ENCODE measurements around the gene NEURL2.

Gene NEURL2

GRCh38 chr20:45867136-45867818 is 23.7 kb downstream of the NEURL2 start:
- no peak overlapping the region for H3K9ac ChIP-seq (ENCODE audit: low read depth, low read length, poor library complexity, severe bottlenecking)
- no peaks in the 10 kb centered on the region for H4K20me1 ChIP-seq (ENCODE audit: insufficient read depth, low read length, poor library complexity, severe bottlenecking)
- no peak overlapping the region for H3K4me2 ChIP-seq (ENCODE audit: low read depth, low read length, poor library complexity, severe bottlenecking)
- H3K27me3 ChIP-seq (ENCODE audit: insufficient read depth, low read length, poor library complexity, severe bottlenecking), result no peaks in the 10 kb centered on the region
- no peaks in the 10 kb centered on the region for H3K9me2 ChIP-seq (replicated peaks; ENCODE audit: low read depth, low read length)
- no peak overlapping the region for H3K4me3 ChIP-seq (ENCODE audit: low read length, poor library complexity, severe bottlenecking)
- TF ChIP-seq, protein P1, sequence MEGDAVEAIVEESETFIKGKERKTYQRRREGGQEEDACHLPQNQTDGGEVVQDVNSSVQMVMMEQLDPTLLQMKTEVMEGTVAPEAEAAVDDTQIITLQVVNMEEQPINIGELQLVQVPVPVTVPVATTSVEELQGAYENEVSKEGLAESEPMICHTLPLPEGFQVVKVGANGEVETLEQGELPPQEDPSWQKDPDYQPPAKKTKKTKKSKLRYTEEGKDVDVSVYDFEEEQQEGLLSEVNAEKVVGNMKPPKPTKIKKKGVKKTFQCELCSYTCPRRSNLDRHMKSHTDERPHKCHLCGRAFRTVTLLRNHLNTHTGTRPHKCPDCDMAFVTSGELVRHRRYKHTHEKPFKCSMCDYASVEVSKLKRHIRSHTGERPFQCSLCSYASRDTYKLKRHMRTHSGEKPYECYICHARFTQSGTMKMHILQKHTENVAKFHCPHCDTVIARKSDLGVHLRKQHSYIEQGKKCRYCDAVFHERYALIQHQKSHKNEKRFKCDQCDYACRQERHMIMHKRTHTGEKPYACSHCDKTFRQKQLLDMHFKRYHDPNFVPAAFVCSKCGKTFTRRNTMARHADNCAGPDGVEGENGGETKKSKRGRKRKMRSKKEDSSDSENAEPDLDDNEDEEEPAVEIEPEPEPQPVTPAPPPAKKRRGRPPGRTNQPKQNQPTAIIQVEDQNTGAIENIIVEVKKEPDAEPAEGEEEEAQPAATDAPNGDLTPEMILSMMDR (conservative IDR thresholded peaks at IDR 0.05; ENCODE audit: low read length), result no peak
- TF ChIP-seq EZH2phosphoT487 (IDR thresholded peaks at IDR 0.05; ENCODE audit: borderline replicate concordance), result no peak
- H3K4me1 ChIP-seq (ENCODE audit: insufficient read depth, low read length, poor library complexity, severe bottlenecking), result no peaks in the 10 kb centered on the region
- H3K79me2 ChIP-seq (ENCODE audit: insufficient read depth, low read length), result 0 out of 2 replicates have a peak, but pooled peaks cover 3% of the 10 kb centered on the region
- H3K9me3 ChIP-seq (ENCODE audit: insufficient read depth, low read depth, low read length), result no peaks in the 10 kb centered on the region
- H3K36me3 ChIP-seq (ENCODE audit: insufficient read depth, low read length), result no peaks in the 10 kb centered on the region
- no peaks in the 10 kb centered on the region for H3F3A ChIP-seq (ENCODE audit: low read depth)
- H2AFZ ChIP-seq (ENCODE audit: low read length), result no peak overlapping the region

- no peaks in the 10 kb centered on the region for H3K4me1 ChIP-seq (ENCODE audit: insufficient read depth, low read length, poor library complexity, severe bottlenecking)
- H4K20me1 ChIP-seq (ENCODE audit: insufficient read depth, low read length, poor library complexity, severe bottlenecking), result no peaks in the 10 kb centered on the region
- no peak for TF ChIP-seq EZH2phosphoT487 (IDR thresholded peaks at IDR 0.05; ENCODE audit: borderline replicate concordance)
- TF ChIP-seq, protein P1 (conservative IDR thresholded peaks at IDR 0.05; ENCODE audit: low read length), result no peak
- H3K4me2 ChIP-seq (ENCODE audit: low read depth, low read length, poor library complexity, severe bottlenecking), result no peak overlapping the region
- no peaks in the 10 kb centered on the region for H3F3A ChIP-seq (ENCODE audit: low read depth)
- no peaks in the 10 kb centered on the region for H3K27me3 ChIP-seq (ENCODE audit: insufficient read depth, low read length, poor library complexity, severe bottlenecking)
- no peak overlapping the region for H2AFZ ChIP-seq (ENCODE audit: low read length)
- H3K4me3 ChIP-seq (ENCODE audit: low read length, poor library complexity, severe bottlenecking), result no peak overlapping the region
- H3K9ac ChIP-seq (ENCODE audit: low read depth, low read length, poor library complexity, severe bottlenecking), result no peak overlapping the region
- H3K9me3 ChIP-seq (ENCODE audit: insufficient read depth, low read depth, low read length), result no peaks in the 10 kb centered on the region
- H3K79me2 ChIP-seq (ENCODE audit: insufficient read depth, low read length), result 0 out of 2 replicates have a peak, but pooled peaks cover 3% of the 10 kb centered on the region
- no peaks in the 10 kb centered on the region for H3K36me3 ChIP-seq (ENCODE audit: insufficient read depth, low read length)
- H3K9me2 ChIP-seq (replicated peaks; ENCODE audit: low read depth, low read length), result no peaks in the 10 kb centered on the region
Measured at GRCh38 chr20:45866454-45866853, 24.6 kb downstream of the NEURL2 start.

GRCh38 chr20:45863543-45864470 is 27.2 kb downstream of the NEURL2 start:
- Histone ChIP-seq H3K9me3 (ENCODE audit: insufficient read depth, low read depth, low read length) (no peaks in the 10 kb centered on the region), H4K20me1 (ENCODE audit: insufficient read depth, low read length, poor library complexity, severe bottlenecking) (peaks cover under 1% of the 10 kb centered on the region), H3K4me3 (ENCODE audit: low read length, poor library complexity, severe bottlenecking) (no peak overlapping the region), H3K4me1 (ENCODE audit: insufficient read depth, low read length, poor library complexity, severe bottlenecking) (peaks cover 18% of the 10 kb centered on the region), H3K36me3 (ENCODE audit: insufficient read depth, low read length) (no peaks in the 10 kb centered on the region), H3K79me2 (ENCODE audit: insufficient read depth, low read length) (peaks cover 9% of the 10 kb centered on the region), H3F3A (ENCODE audit: low read depth) (no peaks in the 10 kb centered on the region), H3K9me2 (replicated peaks; ENCODE audit: low read depth, low read length) (no peaks in the 10 kb centered on the region), H3K27me3 (ENCODE audit: insufficient read depth, low read length, poor library complexity, severe bottlenecking) (no peaks in the 10 kb centered on the region), H3K4me2 (ENCODE audit: low read depth, low read length, poor library complexity, severe bottlenecking) (no peak overlapping the region), H2AFZ (ENCODE audit: low read length) (no peak overlapping the region), H3K9ac (ENCODE audit: low read depth, low read length, poor library complexity, severe bottlenecking) (no peak overlapping the region)
- TF ChIP-seq EZH2phosphoT487 (IDR thresholded peaks at IDR 0.05; ENCODE audit: borderline replicate concordance), result no peak
